GM18951 (cell line): ENCODE measurements around the gene ALDH16A1.

ENCODE experiments used
- POLR2A ChIP-seq: IDR thresholded peaks from 4 replicates; pipeline ENCODE4 v1.6.1; 2011; ENCODE audit warnings: mild to moderate bottlenecking; ENCODE audit not compliant: insufficient read length, insufficient read depth; ENCODE audit errors: extremely low read depth
- in situ Hi-C: fragments of 300-500 bp; cut with MboI; formaldehyde crosslinking; loops from one replicate; pipeline ENCODE4 v1.12.0; 2022; ENCODE audit warnings: low sequenced_read_pairs, mixed read lengths, inconsistent platforms; ENCODE audit not compliant: unreplicated experiment

ALDH16A1 gene

DNA sequence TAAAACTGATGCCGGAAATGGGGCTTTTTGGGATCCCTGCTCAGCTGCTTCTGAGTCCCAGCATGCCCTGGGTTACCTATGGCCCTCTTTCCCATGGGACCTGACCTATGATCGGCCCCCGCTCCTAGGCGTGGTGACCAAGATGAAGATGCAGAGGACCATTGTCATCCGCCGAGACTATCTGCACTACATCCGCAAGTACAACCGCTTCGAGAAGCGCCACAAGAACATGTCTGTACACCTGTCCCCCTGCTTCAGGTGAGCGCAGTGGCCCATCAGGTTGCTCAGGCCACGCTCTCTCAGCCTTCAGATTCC, 44.7 kb downstream of the ALDH16A1 start:
- in situ Hi-C loops, result no loop called here
- no peak for TF ChIP-seq POLR2A

- in situ Hi-C loops, result no loop called here
- no peak for TF ChIP-seq POLR2A
Observed at GRCh38 chr19:49498475-49498874, 45.5 kb downstream of the ALDH16A1 start.

DNA sequence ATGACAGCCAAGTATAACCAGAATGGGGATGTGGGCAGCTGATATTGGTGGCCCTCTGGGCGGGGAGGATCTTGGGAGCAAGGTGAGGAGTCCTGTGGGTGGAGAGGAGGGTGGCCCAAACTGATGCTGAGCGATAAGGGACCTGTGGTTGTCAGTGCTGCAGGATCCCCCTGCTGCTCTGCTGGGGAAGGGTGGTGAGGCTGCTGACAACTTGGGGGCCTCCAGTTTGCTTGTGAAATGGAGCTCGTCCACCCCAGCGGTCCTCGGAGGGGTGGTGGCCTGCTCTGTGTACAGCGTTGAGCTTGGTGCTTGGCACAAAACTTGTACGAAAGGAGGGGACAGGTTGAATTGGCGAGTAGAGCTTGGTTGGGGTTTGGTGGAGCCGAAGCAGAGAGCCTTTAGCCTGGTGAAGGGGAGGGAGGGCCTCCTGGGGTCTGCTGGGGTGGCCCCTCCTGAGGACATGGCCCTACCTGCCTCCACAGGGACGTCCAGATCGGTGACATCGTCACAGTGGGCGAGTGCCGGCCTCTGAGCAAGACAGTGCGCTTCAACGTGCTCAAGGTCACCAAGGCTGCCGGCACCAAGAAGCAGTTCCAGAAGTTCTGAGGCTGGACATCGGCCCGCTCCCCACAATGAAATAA, 46.1 kb downstream of the ALDH16A1 start:
- in situ Hi-C loops, result no loop called here
- TF ChIP-seq POLR2A, result no peak

DNA sequence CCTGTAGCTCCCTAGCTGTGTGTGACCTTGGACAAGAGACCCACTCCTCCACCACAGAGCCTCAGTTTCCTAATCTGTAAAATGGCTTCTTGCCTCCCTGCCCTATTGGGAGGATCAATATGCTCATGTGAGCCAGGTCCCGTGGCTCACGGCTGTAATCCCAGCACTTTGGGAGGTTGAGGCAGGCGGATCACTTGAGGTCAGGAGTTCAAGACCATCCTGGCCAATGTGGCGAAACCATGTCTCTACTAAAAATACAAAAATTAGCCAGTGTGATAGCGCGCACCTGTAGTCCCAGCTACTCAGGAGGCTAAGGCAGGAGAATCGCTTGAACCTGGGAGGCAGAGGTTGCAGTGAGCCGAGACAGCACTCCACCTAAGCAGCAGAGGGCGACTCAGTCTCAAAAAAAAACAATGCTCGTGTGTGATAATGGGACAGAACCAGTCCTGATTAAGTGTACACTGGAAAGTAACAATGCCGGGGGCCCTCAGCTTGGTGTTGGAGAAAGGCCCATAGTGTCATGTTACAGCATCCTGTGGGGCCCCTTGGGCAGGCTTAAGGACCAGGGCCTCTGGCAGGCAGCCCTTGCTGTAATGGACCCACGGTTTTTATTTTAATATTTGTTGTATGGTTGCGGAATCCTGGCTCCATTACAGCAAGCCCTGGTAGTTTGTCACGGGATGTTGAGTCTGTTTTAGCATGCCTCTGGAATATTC, 50.0 kb downstream of the ALDH16A1 start:
- no peak for TF ChIP-seq POLR2A
- in situ Hi-C loops, result no loop called here

GRCh38 chr19:49503582-49503962, 50.5 kb downstream of the ALDH16A1 start:
- in situ Hi-C loops, result no loop called here

GRCh38 chr19:49506575-49507105, 53.6 kb downstream of the ALDH16A1 start:
- in situ Hi-C loops, result no loop called here
- TF ChIP-seq POLR2A, result no peak

More at GRCh38 chr19:49503582-49503962, 50.5 kb downstream of the ALDH16A1 start:
- TF ChIP-seq POLR2A, result no peak

DNA sequence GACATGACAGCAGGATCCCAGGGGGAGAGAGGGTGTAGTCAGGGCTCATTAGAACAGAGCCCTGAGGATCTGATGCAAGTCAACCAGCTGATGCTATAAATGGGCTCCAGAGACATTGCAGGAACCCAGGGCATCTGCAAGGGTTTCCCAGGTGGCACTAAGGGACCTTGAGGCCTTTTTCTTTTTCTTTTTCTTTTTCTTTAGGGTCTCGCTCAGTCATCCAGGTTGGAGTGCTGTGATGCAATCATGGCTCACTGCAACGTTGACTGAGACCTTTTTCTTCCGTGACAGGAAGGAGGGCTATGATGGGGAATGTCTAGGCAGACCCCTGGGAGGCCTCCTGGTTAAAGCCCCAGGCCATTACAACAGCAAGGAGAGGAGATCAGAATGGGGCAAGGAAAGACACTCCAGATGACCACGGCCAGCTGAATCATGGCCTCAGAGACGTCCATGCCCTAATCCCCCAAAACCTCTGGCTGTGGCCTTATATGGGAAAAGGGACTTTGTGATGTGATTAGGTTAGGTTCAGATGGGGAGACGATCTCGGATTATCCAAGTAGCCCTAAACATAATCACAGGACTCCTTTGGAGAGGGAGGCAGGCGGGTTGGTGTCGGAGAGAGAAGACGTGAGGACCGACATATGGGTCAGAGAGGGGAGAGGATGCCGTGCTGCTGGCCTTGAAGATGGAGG, 54.9 kb downstream of the ALDH16A1 start:
- in situ Hi-C loops, result no loop called here
- no peak for TF ChIP-seq POLR2A

- TF ChIP-seq POLR2A, result no peak
- in situ Hi-C loops, result no loop called here
Observed at GRCh38 chr19:49512970-49513745, 60.1 kb downstream of the ALDH16A1 start.

- no peak for TF ChIP-seq POLR2A
- in situ Hi-C loops, result no loop called here
Observed at GRCh38 chr19:49513746-49514118, 60.7 kb downstream of the ALDH16A1 start.

GRCh38 chr19:49514151-49514550, 61.1 kb downstream of the ALDH16A1 start:
- in situ Hi-C loops, result no loop called here
- no peak for TF ChIP-seq POLR2A

DNA sequence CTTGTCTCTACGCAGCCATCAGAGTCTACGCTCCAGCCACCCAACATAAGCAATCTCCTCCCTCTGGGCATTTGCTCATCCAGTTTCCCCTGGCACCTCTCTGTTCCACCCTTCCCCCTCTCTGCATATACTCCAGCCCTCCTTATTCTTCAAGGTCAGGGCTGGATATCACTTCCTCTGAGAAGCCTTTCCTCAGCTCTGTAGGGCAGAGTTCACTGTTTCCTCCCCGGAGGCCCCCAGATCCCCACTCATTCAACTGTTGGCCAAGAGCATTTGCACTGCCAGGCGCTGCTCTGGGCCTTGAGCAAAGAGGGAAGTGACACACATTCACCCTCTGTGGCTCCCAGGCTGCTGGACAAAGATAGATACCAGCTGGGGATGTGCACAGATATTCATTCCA, 62.7 kb downstream of the ALDH16A1 start:
- TF ChIP-seq POLR2A, result no peak
- in situ Hi-C loops, result no loop called here

DNA sequence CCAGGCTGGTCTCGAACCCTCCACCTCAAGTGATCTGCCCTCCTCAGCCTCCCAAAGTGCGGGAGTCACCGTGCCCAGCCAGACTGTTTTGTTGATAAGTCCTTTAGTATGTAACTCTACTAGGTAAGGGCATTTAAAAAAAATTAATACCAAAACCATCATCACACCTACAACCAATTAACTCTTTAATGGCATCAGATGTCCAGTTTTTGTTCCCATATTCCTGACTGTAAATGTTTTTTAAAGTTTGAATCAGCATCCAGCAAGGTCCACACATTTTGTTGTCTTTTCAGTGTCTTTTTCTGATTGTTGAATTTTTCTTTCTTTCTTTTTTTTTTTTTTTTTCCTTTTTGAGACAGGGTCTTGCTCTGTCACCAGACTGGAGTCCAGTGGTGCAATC, 65.0 kb downstream of the ALDH16A1 start:
- in situ Hi-C loops, result no loop called here
- no peak for TF ChIP-seq POLR2A
